Endothelial cell of umbilical vein (primary cell): ENCODE results near the gene IRF2BPL.

Experiments used
- CTCF ChIP-seq, 2 donors: IDR thresholded peaks; 1 replicate in 1 of 2; 2 replicates in 1 of 2; pipeline ENCODE4 v1.5.1; 2011; ENCODE audit warnings: low read length in 2 of 2, mild to moderate bottlenecking in 2 of 2, moderate library complexity in 2 of 2, control low read depth in 1 of 2, inconsistent platforms in 1 of 2, low read depth in 1 of 2; ENCODE audit not compliant: insufficient read depth in 1 of 2; ENCODE audit errors: extremely low read depth in 1 of 2
- EZH2 ChIP-seq: IDR thresholded peaks from 2 replicates; pipeline ENCODE4 v1.6.1; 2012; ENCODE audit warnings: borderline replicate concordance, low read depth, mild to moderate bottlenecking, moderate library complexity, low read length, inconsistent platforms; ENCODE audit not compliant: severe bottlenecking
- FOS ChIP-seq: IDR thresholded peaks from 2 replicates; pipeline ENCODE4 v1.6.1; 2011; ENCODE audit warnings: mild to moderate bottlenecking, low read length, moderate library complexity, borderline replicate concordance; ENCODE audit not compliant: insufficient read depth
- GATA2 ChIP-seq: IDR thresholded peaks from 2 replicates; pipeline ENCODE4 v1.7.0; 2011; ENCODE audit warnings: low read depth, mild to moderate bottlenecking, moderate library complexity, mixed read lengths, low read length; ENCODE audit not compliant: insufficient read length, insufficient read depth
- JUN ChIP-seq: IDR thresholded peaks from 2 replicates; pipeline ENCODE4 v1.6.1; 2011; ENCODE audit warnings: borderline replicate concordance, low read depth; ENCODE audit not compliant: insufficient read length, insufficient read depth
- MAX ChIP-seq: IDR thresholded peaks from 2 replicates; pipeline ENCODE4 v1.6.1; 2011; ENCODE audit not compliant: insufficient read depth, insufficient read length
- MYC ChIP-seq: IDR thresholded peaks from one replicate; pipeline ENCODE4 v1.6.1; 2011; ENCODE audit warnings: mild to moderate bottlenecking, low read depth, low read length
- POLR2A ChIP-seq: IDR thresholded peaks from 2 replicates; pipeline ENCODE4 v1.6.1; 2012; ENCODE audit warnings: low read depth, mild to moderate bottlenecking, control low read depth, low read length
- POLR2AphosphoS5 ChIP-seq: IDR thresholded peaks from 2 replicates; pipeline ENCODE4 v1.6.1; 2012; ENCODE audit warnings: low read depth, mild to moderate bottlenecking, control low read depth, low read length, moderate library complexity; ENCODE audit not compliant: insufficient read depth

GRCh38 chr14:77017666-77018065, 10.8 kb downstream of the IRF2BPL start:
- TF ChIP-seq CTCF (IDR thresholded peaks at IDR 0.05; ENCODE audit: extremely low read depth in 1 of 2, insufficient read depth in 1 of 2, low read depth in 1 of 2, low read length in 2 of 2) (no peak), MAX (no peak), POLR2AphosphoS5 (no peak), POLR2A (no peak), JUN (no peak), GATA2 (no peak), EZH2 (no peak), MYC (no peak), FOS (no peak)
